PC-3 (cell line): ENCODE data around the gene CGRRF1.

Experiments
- EZH2 ChIP-seq: fragments of 300-600 bp; sonication (generic); IDR thresholded peaks from one replicate; pipeline ENCODE4 v1.6.1; 2017; ENCODE audit warnings: antibody characterized with exemption, mild to moderate bottlenecking, low read length; ENCODE audit not compliant: unreplicated experiment
- TF ChIP-seq, protein P1 (sequence below): fragments of 300-600 bp; sonication (generic); conservative IDR thresholded peaks from 2 replicates; pipeline ENCODE4 v1.5.1; 2017; ENCODE audit warnings: antibody characterized with exemption, low read depth, mild to moderate bottlenecking, low read length

DNA sequence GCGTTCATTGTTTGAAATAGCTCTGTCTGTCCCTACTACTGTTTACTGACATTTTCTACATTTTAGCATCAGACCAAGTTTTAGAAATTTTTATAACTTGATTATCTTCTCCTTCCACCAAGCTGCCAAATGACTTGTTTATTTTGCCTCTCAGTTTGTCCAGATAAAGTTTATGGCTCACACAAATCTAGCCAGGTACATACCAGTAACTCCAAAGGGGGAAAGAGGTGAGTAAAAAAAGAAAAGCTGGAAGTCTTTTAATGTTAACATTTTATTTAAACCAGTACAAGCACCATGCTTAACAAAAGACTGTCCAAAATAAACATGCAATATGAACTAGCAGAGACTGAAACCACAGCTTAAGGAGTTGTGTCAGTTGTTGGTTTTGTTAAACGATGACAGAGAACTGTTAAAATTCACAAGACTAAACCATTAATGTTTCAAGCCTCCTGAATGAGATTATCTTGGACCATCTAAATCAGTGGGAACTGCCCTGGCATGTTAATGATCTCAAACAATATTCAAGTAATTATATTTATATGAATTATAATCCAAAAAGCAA lies 35.4 kb upstream of the CGRRF1 start:
- TF ChIP-seq, protein P1, sequence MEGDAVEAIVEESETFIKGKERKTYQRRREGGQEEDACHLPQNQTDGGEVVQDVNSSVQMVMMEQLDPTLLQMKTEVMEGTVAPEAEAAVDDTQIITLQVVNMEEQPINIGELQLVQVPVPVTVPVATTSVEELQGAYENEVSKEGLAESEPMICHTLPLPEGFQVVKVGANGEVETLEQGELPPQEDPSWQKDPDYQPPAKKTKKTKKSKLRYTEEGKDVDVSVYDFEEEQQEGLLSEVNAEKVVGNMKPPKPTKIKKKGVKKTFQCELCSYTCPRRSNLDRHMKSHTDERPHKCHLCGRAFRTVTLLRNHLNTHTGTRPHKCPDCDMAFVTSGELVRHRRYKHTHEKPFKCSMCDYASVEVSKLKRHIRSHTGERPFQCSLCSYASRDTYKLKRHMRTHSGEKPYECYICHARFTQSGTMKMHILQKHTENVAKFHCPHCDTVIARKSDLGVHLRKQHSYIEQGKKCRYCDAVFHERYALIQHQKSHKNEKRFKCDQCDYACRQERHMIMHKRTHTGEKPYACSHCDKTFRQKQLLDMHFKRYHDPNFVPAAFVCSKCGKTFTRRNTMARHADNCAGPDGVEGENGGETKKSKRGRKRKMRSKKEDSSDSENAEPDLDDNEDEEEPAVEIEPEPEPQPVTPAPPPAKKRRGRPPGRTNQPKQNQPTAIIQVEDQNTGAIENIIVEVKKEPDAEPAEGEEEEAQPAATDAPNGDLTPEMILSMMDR = no peak
- TF ChIP-seq EZH2 = no peak
